PC-9 (cell line): ENCODE measurements around the gene FATE1.

Experiments used
- CTCF ChIP-seq: fragments of 200-600 bp; sonication (generic); conservative IDR thresholded peaks from 2 replicates; pipeline ENCODE4 v1.6.1; 2017; ENCODE audit warnings: mixed run types, antibody characterized with exemption, mild to moderate bottlenecking, moderate library complexity
- EZH2 ChIP-seq: fragments of 200-600 bp; sonication (generic); IDR thresholded peaks from 2 replicates; pipeline ENCODE4 v1.8.0; 2017; ENCODE audit warnings: antibody characterized with exemption, low read depth

- TF ChIP-seq CTCF (no peak), EZH2 (no peak)
Observed at GRCh38 chrX:151710457-151710856, 5.4 kb upstream of the FATE1 start.
